AG10803 (cell line): Measurements from ENCODE around the gene AFAP1L1.

ENCODE experiments used
- DNase-seq: peaks from one replicate; pipeline ENCODE4 v3.0.0; 2010; ENCODE audit warnings: low read depth
- H3K4me3 ChIP-seq: 2 replicates; pipeline ENCODE4 v1.5.1; 2011; ENCODE audit warnings: mild to moderate bottlenecking, low read length, control low read depth
- TF ChIP-seq, protein P1 (sequence below): conservative IDR thresholded peaks from 2 replicates; pipeline ENCODE4 v1.5.1; 2011; ENCODE audit warnings: mild to moderate bottlenecking, low read length, control low read depth, inconsistent platforms

The AFAP1L1 gene

DNA sequence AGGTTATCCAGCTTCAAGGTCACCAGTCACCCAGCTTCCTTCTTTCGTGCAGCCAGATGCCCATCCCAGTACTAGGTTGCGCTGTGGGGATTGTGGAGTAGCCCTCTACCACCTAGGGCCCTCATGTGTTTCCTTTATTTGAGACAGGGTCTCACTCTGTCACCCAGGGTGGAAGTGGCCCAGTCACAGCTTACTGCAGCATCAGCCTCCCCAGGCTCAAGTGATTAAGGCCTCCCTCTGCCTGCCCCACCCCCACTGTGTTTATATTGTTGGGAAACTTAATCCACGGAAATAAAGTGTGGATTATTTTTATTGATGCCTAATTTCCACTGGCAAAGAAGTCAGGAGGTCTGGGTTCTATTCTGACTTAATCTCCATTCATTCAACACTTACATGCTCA lies 103.1 kb downstream of the AFAP1L1 start:
- no peak for DNase-seq
- no peak overlapping the region for H3K4me3 ChIP-seq
- TF ChIP-seq, protein P1, sequence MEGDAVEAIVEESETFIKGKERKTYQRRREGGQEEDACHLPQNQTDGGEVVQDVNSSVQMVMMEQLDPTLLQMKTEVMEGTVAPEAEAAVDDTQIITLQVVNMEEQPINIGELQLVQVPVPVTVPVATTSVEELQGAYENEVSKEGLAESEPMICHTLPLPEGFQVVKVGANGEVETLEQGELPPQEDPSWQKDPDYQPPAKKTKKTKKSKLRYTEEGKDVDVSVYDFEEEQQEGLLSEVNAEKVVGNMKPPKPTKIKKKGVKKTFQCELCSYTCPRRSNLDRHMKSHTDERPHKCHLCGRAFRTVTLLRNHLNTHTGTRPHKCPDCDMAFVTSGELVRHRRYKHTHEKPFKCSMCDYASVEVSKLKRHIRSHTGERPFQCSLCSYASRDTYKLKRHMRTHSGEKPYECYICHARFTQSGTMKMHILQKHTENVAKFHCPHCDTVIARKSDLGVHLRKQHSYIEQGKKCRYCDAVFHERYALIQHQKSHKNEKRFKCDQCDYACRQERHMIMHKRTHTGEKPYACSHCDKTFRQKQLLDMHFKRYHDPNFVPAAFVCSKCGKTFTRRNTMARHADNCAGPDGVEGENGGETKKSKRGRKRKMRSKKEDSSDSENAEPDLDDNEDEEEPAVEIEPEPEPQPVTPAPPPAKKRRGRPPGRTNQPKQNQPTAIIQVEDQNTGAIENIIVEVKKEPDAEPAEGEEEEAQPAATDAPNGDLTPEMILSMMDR, result no peak

DNA sequence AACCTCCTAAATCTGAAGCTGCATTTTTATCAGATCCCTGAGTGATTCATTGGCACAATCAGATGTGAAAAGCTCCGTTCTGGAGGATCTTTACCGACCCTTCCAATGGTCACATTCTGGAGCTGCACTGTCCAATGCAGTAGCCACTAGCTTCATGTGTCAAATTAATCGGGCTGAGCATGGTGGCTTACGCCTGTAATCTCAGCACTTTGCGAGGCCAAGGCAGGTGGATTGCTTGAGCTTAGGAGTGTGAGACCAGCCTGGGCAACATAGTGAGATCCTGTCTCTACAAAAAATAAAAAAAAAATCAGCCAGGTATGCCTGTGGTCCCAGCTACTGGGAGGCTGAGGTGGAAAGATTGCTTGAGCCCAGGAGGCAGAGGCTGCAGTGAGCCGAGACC lies 103.8 kb downstream of the AFAP1L1 start:
- no peak for DNase-seq
- TF ChIP-seq, protein P1, result no peak
- H3K4me3 ChIP-seq, result no peak overlapping the region

DNA sequence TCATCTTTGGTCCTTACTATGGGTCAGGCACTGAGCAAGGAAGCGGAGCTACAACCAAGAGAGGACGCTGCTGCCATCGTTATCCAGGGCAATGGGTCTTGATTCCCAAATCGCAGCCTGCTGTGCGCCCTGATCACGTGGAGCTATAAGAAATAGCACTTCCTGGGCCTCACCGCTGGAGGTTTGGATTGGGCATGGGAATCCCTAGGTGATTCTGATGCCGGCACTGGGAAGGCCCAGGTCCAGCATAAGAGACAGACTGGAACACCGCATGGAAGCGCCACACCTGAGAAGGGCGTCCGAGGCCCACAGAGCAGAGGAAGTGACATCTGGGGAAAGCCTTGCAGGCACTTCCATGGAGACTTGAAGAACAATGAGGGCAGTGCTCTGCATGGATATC lies 104.4 kb downstream of the AFAP1L1 start:
- H3K4me3 ChIP-seq, result no peak overlapping the region
- no peak for DNase-seq
- TF ChIP-seq, protein P1, result no peak

DNA sequence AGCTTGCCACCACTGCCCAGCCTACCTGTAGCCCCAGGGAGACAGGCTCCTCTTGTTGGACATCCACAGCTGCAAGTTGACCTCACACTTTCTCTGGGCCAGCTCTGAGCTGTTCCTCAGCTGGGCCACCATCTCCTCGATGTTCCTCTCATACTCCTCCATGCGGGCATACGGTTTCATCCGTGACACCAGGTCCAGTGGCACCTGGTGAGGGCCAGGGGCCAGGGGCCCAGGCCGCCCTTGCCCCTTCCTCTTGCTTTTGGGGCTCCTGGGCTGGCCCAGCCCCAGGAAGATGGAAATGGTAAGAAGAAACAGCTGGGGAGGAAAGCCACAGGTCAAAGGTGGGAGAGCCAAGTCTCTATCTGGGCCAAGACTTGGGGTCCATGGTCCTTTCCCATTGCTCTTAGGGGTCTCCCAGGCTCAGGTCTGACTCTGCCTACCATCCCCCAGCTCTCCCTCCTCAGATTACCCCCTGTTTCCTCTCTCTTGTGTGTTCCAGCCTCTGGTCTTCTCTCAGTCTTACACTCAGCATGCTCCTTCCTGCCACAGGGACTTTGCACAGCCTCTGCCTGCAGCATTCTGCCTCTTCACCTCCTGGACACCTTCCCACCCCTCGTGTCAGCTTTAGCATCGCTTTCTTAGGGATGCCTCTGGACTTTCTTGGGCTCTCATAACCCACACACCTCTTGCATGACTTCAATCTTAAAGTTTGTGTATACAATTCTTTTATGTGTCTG lies 105.2 kb downstream of the AFAP1L1 start:
- H3K4me3 ChIP-seq, result no peak overlapping the region
- DNase-seq, result no peak
- TF ChIP-seq, protein P1, result no peak

DNA sequence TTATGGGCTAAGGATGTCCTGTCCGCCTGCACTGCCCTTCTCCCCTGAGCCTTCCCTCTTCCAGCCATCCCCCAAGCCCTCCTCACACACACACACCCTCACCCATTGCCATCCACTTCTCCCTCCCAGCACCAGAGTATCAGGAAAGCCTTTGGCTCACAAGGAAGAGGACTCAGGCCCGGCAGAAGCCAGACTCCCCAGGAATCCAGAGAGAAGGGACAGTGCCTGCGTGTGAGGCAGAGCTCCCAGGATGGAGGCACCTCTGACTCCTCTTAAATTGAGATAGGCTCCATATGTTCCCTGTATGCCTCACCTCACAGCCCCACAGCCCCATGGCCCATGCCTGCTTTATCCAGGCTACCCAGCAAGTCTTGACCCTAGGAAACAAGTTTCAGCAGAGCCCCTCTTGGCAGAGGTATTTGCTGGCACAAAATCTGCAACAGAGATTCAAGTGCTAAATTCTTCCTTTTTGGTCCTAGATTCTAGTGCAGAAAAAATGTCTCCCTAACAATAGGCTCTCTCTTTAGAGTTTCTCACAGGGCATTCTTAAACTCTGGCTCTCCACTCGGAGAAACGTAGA lies 106.7 kb downstream of the AFAP1L1 start:
- H3K4me3 ChIP-seq, result no peak overlapping the region
- TF ChIP-seq, protein P1, result no peak
- no peak for DNase-seq

DNA sequence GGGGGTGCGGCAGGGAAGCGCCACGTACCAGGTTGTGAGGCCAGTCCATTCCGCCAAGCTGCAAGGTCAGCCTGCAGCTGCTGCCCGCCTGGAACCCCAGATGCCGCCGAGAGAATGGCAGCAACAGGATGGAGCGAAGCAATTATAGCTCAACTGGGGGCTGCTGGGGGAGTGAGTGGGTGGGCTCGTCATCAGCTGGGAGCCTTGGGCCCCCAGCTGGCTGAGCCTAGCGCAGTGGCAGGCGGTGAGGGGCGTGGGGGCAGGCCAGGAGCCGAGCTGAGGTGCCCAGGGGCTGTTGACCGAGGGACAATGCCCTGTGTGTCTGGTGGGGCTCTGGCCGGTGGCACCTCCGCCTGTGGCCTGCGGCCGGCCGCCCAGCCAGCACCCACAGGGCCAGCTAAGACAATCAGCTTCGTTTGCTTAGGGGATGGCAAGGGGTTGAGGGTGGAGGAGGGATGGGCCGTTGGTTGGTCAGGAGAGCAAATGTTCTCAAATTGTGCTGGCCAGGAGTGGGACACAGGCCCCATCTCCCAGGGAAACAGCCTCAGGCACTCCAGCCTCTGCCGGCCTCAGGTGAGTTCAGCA lies 107.6 kb downstream of the AFAP1L1 start, which contains the start of gene IL17B:
Gene IL17B, minus strand, starts transcription at position 116 of the 585 bp plus-strand sequence. Its CDS starts 67 bp downstream, at position 49.
- H3K4me3 ChIP-seq, result no peak within 1 kb of the TSS
- TF ChIP-seq, protein P1, result no peak
- DNase-seq, result no peak

DNA sequence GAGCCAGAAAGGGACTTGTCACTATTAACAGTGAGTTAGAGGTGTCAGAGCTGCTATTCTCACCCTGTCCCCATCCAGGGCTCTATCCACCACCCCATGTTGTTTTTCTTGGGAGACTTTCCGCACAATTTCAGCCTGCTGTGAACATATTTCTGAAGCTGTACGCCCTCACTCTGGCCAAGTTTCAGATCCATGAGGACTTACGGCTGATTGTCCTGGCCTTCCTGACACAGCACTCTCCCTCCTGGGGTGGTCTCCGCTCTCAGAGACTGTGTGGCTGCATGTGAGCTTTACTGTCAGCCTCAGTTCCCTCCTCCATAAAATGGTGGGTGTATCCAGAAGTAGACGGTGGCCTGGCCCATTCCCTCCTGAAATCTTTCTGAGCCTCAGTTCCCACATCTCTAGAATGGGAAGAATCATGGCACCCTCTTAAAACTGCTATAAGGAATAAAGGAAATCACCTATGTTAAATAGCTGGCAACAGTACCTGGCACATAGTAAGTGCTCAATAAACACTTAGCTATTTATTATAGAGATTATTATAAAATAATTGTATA lies 108.2 kb downstream of the AFAP1L1 start:
- TF ChIP-seq, protein P1, result no peak
- no peak for DNase-seq

More for the DNA sequence above, 108.2 kb downstream of the AFAP1L1 start:
- H3K4me3 ChIP-seq, result no peak overlapping the region
